MM.1S (cell line): ENCODE measurements around the gene RNF150.

Experiments used
- DNase-seq: peaks from one replicate; pipeline ENCODE4 v3.0.0-alpha.2; 2015
- H2AFZ ChIP-seq: fragments of 300-600 bp; sonication (generic); 2 replicates; pipeline ENCODE4 v1.6.0; 2016; ENCODE audit warnings: antibody characterized with exemption, low read length
- H3F3A ChIP-seq: fragments of 300-600 bp; sonication (generic); 2 replicates; pipeline ENCODE4 v1.6.1; 2016; ENCODE audit warnings: mild to moderate bottlenecking, antibody characterized with exemption, low read length, moderate library complexity, mixed read lengths; ENCODE audit not compliant: insufficient read depth
- H3K27ac ChIP-seq: fragments of 300-600 bp; sonication (generic); 2 replicates; pipeline ENCODE4 v1.5.1; 2016; ENCODE audit warnings: mild to moderate bottlenecking, low read length
- H3K27me3 ChIP-seq: fragments of 300-600 bp; sonication (generic); replicated peaks from 2 replicates; pipeline ENCODE4 v1.6.0; 2016; ENCODE audit warnings: low read length; ENCODE audit not compliant: insufficient read depth
- H3K36me3 ChIP-seq: fragments of 300-600 bp; sonication (generic); replicated peaks from 2 replicates; pipeline ENCODE4 v1.6.1; 2016; ENCODE audit warnings: mild to moderate bottlenecking, low read length, mixed read lengths; ENCODE audit not compliant: insufficient read depth
- H3K4me1 ChIP-seq: fragments of 300-600 bp; sonication (generic); 2 replicates; pipeline ENCODE4 v1.6.1; 2016; ENCODE audit warnings: low read length, mixed read lengths
- H3K4me2 ChIP-seq: fragments of 300-600 bp; sonication (generic); 2 replicates; pipeline ENCODE4 v1.6.0; 2016; ENCODE audit warnings: low read depth, low read length
- H3K4me3 ChIP-seq: fragments of 300-600 bp; sonication (generic); 2 replicates; pipeline ENCODE4 v1.5.1; 2016; ENCODE audit warnings: low read length, mixed read lengths
- H3K79me2 ChIP-seq: fragments of 300-600 bp; sonication (generic); 2 replicates; pipeline ENCODE4 v1.6.1; 2016; ENCODE audit warnings: mixed run types, low read length, mixed read lengths
- H3K9ac ChIP-seq: fragments of 300-600 bp; sonication (generic); 2 replicates; pipeline ENCODE4 v1.6.1; 2016; ENCODE audit warnings: low read length, mixed read lengths
- H3K9me2 ChIP-seq: fragments of 300-600 bp; sonication (generic); replicated peaks from 2 replicates; pipeline ENCODE4 v1.6.1; 2016; ENCODE audit warnings: mild to moderate bottlenecking, low read length, mixed read lengths; ENCODE audit not compliant: insufficient read depth
- H3K9me3 ChIP-seq: fragments of 300-600 bp; sonication (generic); replicated peaks from 2 replicates; pipeline ENCODE4 v1.6.1; 2016; ENCODE audit warnings: mild to moderate bottlenecking, low read length, mixed read lengths; ENCODE audit not compliant: insufficient read depth
- H4K20me1 ChIP-seq: fragments of 300-600 bp; sonication (generic); 2 replicates; pipeline ENCODE4 v1.6.1; 2016; ENCODE audit warnings: mild to moderate bottlenecking, low read length, moderate library complexity, mixed read lengths; ENCODE audit not compliant: insufficient read depth
- CTCF ChIP-seq: fragments of 300-600 bp; sonication (generic); IDR thresholded peaks from 2 replicates; pipeline ENCODE4 v1.5.1; 2016; ENCODE audit warnings: antibody characterized with exemption, low read length, mixed read lengths
- EZH2 ChIP-seq: fragments of 300-600 bp; sonication (generic); optimal IDR thresholded peaks from 2 replicates; pipeline ENCODE3; 2017; ENCODE audit warnings: low read depth, mild to moderate bottlenecking, antibody characterized with exemption, low read length, mixed read lengths
- EZH2phosphoT487 ChIP-seq: fragments of 300-600 bp; sonication (generic); IDR thresholded peaks from 2 replicates; pipeline ENCODE4 v1.6.1; 2018; ENCODE audit warnings: antibody characterized with exemption, low read length

RNF150 gene

GRCh38 chr4:140834839-140835495, 298.3 kb downstream of the RNF150 start:
- Histone ChIP-seq H3K9me2 (no peaks in the 10 kb centered on the region), H2AFZ (no peak overlapping the region), H3K79me2 (no peaks in the 10 kb centered on the region), H3K27ac (no peak overlapping the region), H3K4me2 (no peak overlapping the region), H3K9me3 (no peaks in the 10 kb centered on the region), H4K20me1 (no peaks in the 10 kb centered on the region), H3F3A (peaks cover 1% of the 10 kb centered on the region; the same call in 1 of the 2 replicates), H3K36me3 (no peaks in the 10 kb centered on the region), H3K9ac (no peak overlapping the region), H3K4me3 (no peak overlapping the region), H3K4me1 (peaks cover 12% of the 10 kb centered on the region), H3K27me3 (no peaks in the 10 kb centered on the region)
- no peak for DNase-seq
- TF ChIP-seq CTCF, result no peak
- TF ChIP-seq EZH2, result no peak
- no peak for TF ChIP-seq EZH2phosphoT487

- peaks cover 29% of the 10 kb centered on the region for H3K4me1 ChIP-seq
- H3F3A ChIP-seq, result peaks cover 12% of the 10 kb centered on the region
- no peak overlapping the region for H2AFZ ChIP-seq
- no peak overlapping the region for H3K9ac ChIP-seq
- H3K36me3 ChIP-seq, result no peaks in the 10 kb centered on the region
- no peak overlapping the region for H3K27ac ChIP-seq
- H3K4me2 ChIP-seq, result no peak overlapping the region
- no peaks in the 10 kb centered on the region for H3K9me2 ChIP-seq
- H3K4me3 ChIP-seq, result no peak overlapping the region
- no peaks in the 10 kb centered on the region for H3K27me3 ChIP-seq
- DNase-seq, result no peak
- H4K20me1 ChIP-seq, result no peaks in the 10 kb centered on the region
- TF ChIP-seq EZH2 (no peak), EZH2phosphoT487 (no peak), CTCF (no peak)
- H3K79me2 ChIP-seq, result no peaks in the 10 kb centered on the region
- no peaks in the 10 kb centered on the region for H3K9me3 ChIP-seq
Observed at GRCh38 chr4:140833280-140833679, 300.0 kb downstream of the RNF150 start.

- peaks cover 34% of the 10 kb centered on the region for H3F3A ChIP-seq
- no peak overlapping the region for H2AFZ ChIP-seq
- no peak for TF ChIP-seq EZH2
- no peak for TF ChIP-seq EZH2phosphoT487
- no peak for TF ChIP-seq CTCF
- no peaks in the 10 kb centered on the region for H3K27me3 ChIP-seq
- peak; percentile 81 for DNase-seq
- H4K20me1 ChIP-seq, result no peaks in the 10 kb centered on the region
- peaks cover 50% of the 10 kb centered on the region for H3K4me1 ChIP-seq
- peak overlapping the region; percentile 13 for H3K9ac ChIP-seq
- peak overlapping the region; percentile 95 for H3K27ac ChIP-seq
- H3K9me2 ChIP-seq, result no peaks in the 10 kb centered on the region
- no peaks in the 10 kb centered on the region for H3K9me3 ChIP-seq
- H3K4me2 ChIP-seq, result peak overlapping the region; percentile 47
- H3K79me2 ChIP-seq, result no peaks in the 10 kb centered on the region
- H3K4me3 ChIP-seq, result peak overlapping the region; percentile 3; the same call in 1 of the 2 replicates
- no peaks in the 10 kb centered on the region for H3K36me3 ChIP-seq
Observed at GRCh38 chr4:140829825-140830224, 303.4 kb downstream of the RNF150 start.
